Hematopoietic multipotent progenitor cell treated with erythropoietin and hydrocortisone succinate and interleukin-3 and kit ligand, for 17 days (in vitro differentiated cells): ENCODE results near the gene FBXO21.
"Not testable (repeated sequence)": the region's sequence is repeated elsewhere in the genome, so short reads cannot be mapped to it uniquely, and the experiment has no call there.

Experiments used
- DNase-seq: peaks from one replicate; pipeline ENCODE4 v3.0.0-alpha.2; 2015; ENCODE audit warnings: low spot score

FBXO21 gene

DNA sequence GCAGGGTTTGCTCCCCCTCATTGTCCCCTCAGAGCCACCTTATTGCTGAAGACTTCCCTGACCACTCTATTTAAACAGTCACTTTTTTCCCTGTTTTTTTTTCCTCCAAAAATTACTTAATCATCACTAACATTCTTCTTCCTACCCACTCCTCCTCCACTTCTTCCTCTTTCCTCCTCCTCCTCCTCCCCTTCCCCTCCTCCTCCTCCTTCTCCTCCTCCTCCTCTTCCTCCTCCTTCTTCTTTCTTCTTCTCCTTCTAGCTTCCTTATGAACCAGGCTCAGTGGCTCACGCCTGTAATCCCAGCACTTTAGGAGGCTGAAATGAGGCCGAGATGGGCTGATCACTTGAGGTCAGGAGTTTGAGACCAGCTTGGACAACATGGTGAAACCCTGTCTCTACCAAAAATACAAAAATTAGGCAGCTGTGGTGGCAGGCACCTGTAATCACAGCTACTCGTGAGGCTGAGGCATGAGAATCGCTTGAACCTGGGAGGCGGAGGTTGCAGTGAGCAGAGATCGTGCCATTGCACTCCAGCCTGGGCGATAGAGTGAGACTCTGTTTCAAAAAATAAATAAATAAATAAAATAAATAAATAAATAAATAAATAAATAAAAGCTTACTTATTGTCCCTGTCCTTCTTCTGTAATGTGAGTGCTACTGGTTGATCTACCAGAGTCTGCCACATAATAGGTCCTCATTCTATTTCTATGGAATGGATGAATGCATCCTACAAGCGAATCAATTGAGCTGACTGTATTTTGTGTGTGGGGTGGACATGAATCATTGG is 9.9 kb upstream of the FBXO21 start:
- not testable (repeated sequence) for DNase-seq

DNA sequence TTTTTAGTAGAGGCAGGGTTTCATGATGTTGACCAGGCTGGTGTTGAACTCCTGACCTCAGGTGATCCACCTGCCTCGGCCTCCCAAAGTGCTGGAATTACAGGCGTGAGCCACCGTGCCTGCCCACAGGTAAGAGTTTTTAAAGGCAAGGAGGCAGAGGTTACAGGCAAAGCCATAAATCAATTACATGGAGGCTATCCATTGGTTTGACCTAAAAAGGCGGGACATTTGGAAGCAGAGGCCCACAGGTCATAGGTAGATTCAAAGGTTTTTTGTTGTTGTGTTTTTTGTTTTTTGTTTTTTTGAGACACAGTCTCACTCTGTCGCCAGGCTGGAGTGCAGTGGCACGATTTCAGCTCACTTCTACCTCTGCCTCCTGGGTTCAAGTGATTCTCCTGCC is 6.1 kb upstream of the FBXO21 start:
- DNase-seq: not testable (repeated sequence)

DNA sequence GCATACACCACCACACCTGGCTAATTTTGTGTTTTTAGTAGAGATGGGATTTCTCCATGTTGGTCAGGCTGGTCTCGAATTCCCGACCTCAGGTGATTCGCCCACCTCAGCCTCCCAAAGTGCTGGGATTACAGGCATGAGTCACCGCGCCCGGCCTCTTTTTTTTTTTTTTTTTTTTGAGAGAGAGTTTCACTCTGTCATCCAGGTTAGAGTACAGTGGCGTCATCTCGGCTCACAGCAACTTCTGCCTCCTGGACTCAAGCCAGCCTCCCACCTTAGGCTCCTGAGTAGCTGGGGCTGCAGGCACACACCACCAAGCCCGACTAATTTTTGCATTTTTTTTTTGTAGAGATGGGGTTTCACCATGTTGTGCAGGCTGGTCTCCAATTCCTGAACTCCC is 4.8 kb upstream of the FBXO21 start:
- DNase-seq: not testable (repeated sequence)

DNA sequence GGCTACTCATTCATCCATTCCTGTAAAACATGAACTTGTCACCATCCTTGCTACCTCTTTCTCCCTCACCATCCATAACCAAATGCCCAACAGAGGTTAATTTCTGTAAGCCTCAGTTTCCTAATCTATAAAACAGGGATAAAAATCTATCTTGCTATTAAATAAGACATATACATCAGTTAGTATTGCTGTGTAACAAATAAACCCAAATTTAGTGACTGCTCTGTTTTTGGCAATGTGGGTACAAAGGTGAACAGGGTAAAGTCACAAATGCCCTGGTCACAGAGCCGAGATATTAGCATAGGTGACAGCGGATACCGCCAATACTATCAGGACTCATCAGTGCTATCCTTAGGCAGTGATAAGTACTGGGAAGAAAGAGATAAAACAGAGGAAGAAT is 3.6 kb upstream of the FBXO21 start:
- DNase-seq: no peak

DNA sequence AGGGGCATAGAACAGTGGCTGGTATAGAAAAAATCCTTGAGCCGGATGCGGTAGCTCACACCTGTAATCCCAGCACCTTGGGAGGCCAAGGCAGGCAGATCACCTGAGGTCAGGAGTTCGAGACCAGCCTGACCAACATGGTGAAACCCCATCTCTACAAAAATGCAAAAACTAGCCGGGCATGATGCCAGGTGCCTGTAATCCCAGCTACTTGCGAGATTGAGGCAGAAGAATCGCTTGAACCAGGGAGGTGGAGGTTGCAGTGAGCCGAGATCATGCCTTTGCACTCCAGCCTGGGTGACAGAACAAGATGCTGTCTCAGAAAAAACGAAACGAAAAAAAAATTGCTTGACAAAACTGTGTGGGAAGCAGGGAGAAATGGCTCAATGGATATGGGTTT is 2.3 kb upstream of the FBXO21 start:
- DNase-seq: not testable (repeated sequence)

DNA sequence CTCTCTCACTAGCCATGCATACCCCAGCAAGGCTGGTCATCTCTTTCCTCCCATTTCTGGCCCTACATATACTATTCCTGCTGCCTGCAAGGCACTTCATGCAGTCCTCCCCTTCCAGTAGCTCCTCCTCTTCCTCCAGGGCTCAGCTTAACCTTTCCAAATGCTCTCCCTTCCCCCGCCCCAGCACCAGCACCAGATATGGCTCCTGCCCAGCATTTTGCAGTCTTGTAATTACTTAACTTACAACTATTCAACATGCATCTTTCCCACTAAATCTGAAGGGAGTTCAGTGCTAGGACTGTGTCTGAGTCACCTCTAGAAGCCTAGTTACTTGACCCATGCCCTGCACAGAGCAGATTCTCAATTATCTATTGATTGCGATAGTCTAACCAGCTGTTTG is 1.8 kb upstream of the FBXO21 start:
- DNase-seq: no peak

DNA sequence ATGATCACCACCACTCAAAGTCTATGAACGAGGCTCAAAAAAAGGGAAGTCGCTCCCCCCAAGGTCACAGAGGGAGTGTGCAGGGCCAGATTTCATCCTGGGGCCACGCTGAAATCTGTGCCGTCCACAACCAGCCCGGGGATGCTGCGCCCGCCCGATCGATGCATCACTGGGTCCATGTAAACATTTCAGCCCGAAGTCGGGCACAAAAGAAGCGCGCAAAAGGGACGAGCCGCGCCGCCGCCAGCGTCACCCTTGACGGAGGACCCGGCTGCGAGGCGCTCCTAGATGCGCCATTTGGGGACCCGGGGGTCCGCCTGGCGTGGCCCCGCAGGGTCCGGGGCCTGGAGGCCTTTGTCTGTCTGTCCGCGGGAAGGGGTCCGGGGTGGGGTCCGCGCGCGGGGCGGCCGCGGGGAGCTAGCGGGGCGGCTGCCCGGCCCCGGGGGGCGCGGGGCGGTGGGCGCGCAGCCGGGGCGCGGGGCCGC is 503 bp downstream of the FBXO21 start:
- no peak for DNase-seq

DNA sequence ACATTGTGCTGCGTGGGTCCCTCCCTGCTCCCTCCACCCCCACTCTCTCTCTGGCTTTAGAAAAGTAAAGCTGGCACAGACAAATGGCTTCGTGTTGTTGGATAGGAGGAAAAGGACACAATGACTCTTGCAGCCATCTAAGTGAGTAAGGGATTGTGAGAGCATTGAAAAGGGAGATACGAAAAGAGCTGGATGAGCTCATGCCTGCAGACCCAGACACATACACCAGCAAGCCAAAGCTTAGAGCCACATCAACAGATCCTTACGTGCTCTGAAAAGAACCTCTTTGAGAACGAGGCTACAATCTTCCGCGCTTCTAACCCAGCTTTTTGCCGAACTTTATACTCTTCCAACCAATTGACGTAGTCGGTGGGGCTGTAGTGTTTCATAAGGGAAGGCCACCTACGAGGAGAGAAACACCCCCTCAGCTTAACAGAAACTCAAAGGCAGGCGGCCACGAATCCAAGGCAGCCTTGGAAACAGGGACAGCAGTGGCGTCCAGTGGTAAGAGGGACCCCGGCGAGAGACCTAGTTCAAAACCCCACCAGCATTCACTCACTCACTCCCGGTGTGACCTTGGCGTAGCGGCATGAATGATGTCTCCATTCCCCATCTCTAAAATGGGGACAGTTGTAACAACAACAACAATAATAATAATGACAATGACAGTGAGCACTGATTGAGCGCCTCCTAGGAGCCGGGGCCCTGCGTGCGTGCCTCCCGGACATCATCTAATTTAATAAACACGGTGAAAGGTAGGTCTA is 1.1 kb downstream of the FBXO21 start:
- DNase-seq: no peak

DNA sequence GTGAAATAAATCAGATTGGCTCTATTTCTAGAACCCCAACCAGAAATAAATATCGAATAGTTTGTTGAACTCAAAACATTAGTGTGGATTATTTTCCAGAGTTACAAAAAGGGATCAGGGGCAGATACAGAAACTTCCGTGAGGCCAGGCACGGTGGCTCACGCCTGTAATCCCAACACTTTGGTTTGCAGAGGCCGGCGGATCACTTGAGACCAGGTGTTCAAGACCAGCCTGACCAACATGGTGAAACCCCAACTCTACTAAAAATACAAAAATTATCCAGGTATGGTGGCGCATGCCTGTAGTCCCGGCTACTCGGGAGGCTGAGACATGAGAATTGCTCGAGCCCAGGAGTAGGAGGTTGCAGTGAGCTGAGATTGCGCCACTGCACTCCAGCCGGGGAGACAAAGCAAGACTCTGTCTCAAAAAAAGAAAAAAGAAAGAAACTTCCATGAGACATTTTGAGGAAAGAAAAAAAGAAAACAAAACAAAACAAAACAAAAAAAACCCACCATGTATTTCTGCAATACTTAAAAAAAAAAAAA is 2.1 kb downstream of the FBXO21 start:
- no peak for DNase-seq

DNA sequence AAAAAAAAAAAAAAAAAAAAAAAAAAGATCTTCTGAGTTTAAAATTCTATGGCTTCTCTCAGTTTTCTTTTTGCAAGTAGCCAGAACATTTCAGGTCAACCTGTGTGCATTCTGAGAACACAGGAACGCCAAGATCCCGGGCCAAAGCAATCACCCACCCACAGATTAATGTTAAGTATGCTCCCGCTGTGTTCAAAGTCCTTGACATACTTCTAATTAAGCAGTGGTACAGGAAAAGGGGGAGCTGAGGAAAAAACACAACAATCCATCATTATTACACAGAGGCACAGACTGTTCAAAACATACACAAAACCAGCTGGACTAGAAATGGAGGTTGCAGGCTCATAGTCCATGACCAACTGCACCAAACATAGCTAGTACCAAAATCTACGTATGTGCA is 2.8 kb downstream of the FBXO21 start:
- no peak for DNase-seq

DNA sequence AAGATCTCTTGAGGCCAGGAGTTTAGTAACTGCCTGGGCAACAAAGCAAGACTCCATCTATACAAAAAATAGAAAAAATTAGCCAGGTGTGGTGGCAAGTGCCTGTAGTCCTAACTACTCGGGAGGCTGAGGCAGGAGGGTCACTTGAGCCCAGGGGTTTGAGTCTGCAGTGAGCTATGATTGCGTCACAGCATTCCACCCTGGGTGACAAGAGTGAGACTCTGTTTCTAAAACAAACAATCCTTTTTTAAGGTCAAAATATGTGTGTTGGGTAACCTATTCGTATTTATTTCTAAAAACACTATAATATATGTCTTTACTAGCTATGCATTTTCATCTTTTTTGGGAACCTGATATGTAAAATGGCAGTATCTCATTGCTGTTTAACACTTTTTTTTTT is 7.4 kb downstream of the FBXO21 start:
- no peak for DNase-seq

DNA sequence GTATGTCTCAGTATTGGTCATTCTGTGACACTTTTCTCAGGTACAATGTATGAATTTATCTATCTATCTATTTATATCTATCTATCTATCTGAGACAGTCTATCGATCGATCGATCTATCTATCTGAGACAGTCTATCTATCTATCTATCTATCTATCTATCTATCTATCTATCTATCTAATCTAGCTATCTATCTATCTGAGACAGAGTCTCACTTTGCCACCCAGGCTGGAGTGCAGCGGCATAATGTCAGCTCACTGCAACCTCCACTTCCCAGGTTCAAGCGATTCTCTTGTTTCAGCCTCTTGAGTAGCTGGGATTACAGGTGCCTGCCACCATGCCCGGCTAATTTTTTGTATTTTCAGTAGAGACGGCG is 8.8 kb downstream of the FBXO21 start:
- DNase-seq: not testable (repeated sequence)

DNA sequence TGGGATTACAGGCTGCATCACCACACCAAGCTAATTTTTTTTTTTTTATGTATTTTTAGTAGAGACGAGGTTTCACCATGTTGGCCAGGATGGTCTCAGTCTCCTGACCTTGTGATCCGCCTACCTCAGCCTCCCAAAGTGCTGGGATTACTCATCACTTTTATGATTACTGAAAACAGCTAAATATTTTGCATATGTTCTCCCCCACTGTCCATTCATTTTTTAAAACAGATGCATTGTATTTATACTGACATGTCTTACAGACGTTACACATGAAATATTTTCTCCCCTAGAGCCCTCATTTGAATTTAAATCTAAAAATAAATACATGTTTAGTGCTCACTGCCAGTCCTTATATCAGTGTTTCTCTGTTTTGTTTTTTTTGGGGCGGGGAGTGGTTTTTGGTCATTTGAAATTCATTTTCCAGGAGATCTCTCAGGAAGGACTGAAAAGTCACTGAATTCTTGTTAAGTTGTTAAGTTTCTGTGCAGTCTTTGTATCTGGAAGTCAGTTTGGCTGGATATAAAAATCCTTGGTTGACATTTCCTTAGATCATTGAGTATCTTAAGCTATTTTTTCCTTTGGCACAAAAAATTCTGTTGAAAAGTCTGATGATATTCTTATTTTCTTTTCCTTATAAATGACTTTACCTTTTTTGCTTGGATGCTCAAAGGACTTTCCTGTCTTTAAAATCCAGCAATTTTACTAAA is 9.4 kb downstream of the FBXO21 start:
- no peak for DNase-seq

DNA sequence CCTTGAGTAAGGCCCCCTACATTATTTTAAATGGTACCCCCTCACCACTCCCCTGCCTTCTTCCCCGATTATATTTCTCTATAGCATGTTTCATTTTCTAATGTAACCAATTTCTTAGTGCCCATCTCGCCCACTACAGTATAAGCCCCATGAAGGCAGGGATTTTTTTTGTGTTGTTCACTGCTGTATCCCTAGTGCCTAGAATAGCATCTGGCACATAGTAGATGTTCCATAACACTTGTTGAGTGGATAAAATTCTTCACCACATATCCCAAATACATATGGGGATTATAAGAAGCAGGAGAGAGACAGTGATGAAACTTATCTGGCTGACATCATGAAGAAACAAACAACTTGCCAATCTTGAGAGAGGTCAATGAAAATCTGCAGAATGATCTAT is 11.5 kb downstream of the FBXO21 start:
- DNase-seq: no peak

DNA sequence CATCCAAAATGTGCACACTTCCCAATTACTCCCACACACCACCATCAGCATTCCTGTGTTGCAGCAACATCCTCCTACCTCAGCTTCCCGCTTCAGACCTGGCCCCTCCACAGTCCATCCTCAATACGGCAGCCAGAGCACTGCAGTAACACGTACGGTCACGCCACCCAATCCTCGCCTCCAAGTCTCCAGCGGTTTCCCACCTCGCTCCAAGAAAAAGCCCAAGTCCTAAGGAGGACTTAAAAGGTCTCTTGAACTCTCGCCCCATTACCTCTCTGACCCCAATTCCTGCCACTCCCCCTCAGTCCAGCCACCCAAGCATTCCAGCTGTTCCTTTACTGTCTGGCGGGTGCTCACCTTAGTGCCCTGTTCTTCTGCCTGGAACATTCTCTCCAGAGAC is 12.0 kb downstream of the FBXO21 start:
- DNase-seq: no peak

DNA sequence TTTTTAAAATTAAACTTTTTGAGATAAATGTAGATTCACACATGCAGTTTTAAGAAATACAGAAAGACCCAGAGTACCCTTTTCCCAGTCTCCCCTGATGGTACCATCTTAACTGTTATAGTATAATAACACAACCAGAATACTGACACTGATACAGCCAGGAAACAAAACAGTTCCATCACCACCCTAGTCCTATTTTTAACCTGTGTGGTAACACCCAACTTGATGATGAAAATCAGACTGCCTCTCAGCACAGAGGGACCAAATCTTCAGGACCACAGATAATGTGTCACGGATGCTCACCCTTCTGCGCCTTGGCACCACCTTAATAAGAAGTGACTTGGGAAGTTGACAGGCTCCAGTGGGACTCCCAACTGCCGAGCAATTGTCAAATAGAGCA is 18.1 kb downstream of the FBXO21 start:
- no peak for DNase-seq

DNA sequence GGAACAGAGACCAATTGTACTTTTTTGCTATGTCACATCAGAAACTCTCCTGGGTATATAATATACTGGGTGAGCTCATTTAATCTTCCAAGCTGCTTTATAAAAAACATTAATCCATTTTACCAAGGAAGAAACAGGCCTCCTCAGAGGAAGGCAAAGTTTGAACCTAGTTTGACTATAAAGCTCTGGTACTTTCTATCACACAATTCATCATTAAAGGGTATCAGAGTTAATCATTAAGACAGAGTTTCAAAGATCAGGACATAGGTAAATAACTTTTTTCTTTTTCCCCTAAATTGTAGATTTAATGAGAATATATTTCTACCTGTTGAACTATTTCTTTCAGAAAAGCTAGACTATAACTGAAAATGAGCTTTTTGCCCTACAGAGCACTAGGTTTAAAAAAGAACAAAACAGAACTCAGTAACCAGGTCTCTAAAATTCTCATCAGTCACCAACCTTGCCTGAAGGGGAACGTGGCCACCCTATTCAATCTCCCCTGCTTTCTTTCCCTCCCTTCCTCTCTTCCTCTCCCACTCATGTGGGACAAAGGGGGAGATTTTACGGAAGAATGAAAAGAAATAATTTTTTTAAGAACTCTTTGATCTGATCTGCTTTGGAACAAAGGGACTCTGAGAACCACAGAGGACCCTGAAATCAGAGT is 18.6 kb downstream of the FBXO21 start:
- DNase-seq: no peak

DNA sequence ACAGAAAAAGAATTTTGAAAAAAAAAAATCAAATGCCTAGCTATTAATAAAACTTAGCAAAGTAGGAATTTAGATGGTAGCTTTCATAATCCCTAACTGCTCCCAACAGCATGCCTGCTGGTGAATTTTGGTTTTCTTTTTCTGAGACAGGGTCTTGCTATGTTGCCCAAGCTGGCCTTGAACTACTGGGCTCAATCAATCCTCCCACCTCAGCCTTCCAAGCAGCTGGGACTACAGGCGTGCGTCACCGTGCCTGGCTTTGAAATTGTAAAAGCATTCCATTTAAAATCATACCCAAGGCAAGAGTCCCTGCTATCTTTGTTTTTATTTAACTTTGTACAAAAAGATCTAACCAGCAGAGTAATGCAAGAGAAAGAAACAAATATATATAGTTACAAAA is 20.7 kb downstream of the FBXO21 start:
- no peak for DNase-seq

DNA sequence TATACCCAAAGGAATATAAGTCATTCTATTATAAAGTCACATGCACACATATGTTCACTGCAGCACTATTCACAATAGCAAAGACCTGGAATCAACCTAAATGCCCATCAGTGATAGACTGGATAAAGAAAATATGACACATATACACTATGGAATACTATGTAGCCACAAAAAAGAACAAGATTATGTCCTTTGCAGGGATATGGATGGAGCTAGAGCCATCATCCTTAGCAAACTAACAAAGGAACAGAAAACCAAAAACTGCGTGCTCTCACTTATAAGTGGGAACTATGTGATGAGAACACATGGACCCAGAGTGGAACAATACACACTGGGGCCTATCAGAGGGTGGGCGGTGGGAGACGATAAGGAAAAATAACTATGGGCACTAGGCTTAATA is 21.3 kb downstream of the FBXO21 start:
- DNase-seq: no peak

DNA sequence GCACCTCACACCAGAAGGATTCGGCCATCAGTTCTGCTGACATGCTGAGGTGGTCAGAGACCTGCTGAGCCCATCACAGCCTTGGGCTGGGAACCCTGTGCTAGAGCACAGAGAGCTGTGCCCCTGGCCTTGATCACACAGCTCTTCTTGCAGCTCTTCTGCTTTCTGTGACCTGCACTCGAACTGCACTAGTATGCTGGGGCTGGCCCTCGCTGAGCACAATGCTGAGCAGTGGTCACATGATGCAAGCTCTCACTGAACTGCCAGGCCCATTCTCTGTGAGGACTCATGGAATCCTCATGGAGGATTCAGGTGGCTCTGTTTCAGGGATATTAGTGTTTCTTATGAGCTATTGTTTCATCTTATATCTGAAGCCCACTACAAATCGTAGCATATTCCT is 22.5 kb downstream of the FBXO21 start:
- DNase-seq: no peak

DNA sequence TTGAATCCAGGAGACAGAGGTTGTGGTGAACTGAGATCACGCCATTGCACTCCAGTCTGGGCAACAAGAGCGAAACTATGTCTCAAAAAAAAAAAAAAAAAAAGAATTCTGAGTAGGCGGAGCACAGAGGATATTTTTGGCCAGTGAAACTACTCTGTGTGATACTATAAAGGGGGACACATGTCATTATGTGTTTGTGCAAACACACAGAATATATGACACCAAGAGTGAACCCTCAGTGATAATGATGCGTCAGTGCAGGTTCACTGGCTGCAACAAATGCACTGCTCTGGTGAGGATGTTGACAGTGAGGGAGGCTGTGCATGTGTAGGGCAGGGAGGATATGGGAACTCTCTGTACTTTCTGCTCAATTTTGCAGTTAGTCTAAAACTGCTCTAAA is 24.2 kb downstream of the FBXO21 start:
- DNase-seq: no peak

DNA sequence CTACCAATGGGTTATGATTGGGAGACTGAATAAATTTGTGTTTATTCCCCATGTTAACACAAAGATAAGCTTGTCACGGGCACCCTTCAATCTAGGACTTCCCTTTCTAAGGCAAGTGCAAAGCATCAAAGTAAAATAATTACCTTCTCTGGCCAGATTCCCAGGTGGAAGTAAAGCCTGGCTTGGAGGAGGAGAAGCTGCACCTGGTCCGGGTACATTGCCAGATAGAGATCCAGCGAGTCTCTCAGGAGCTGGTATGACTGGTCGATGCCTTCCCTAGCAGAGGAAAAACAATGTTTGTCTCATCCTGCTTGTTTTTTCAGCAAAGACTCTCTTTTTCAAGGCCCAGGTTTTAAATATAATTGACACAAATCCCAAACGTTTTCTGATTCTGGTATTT is 24.9 kb downstream of the FBXO21 start:
- no peak for DNase-seq
